Fibroblast of peridontal ligament (primary cell): ENCODE data around the gene ZDHHC11B.
"Not testable (repeated sequence)": the region's sequence is repeated elsewhere in the genome, so short reads cannot be mapped to it uniquely, and the experiment has no call there.

Experiments used
- DNase-seq: peaks from one replicate; pipeline ENCODE4 v3.0.0-alpha.2; 2010; ENCODE audit errors: extremely low read depth

Gene ZDHHC11B

DNA sequence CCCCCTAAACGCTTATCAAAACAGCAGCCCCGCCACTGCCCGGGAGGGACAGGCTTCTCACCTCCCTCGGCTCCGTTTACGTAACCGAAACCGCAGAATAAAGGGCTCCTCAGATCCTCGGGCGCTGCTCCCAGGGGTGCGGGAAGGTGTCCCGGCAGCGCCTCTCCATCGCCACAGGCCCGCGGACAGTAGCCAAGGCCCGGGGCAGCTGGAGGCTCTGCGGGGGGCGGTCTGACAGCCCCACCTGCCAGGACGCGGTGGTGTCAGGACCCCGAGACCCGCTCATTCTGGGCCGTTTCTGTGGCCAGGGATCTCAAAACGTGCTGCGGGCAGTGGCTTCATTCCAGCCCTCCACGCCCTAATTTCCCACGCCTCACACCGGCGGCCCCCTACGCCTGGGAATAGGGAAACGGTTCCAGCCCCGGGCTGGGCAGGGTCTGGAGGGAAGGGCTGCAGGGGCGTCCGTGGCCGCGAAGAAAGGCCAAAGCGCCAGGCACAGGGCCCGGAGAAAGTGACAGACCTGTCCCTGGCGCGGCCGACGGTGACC, 575 bp downstream of the ZDHHC11B start:
- DNase-seq: not testable (repeated sequence)

DNA sequence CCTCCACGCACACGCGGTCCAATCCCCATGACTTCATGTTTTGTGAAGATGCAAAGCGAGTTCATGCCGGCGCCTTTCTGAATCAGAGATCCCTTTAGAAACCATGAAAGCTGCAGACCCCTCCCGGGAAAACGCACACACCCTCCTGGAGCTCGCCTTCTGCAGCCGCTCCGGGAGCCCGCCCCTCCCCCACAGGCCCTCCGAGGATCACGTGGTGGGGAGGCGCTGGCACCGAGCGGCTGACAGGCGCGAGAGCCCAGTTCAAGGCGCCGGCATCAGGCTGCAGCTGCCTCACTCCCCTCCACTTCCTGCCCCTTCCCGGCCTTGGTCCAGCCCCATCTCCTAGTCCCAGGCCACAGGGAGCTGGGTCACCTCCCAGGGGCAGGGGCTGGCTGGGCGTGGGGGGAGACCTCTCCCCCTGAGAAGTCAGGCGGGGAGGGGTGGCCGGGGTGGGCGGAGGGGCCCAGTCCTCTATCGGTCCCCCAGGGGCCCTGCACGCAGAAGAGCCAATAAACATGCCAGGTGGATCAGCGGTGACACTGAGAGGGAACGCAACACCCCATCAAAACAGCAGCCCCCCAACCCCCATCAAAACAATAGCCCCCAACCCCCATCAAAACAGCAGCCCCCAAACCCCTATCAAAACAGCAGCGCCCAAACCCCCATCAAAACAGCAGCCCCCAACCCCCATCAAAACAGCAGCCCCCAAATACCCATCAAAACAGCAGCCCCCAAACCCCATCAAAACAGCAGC, 1.3 kb downstream of the ZDHHC11B start:
- not testable (repeated sequence) for DNase-seq

DNA sequence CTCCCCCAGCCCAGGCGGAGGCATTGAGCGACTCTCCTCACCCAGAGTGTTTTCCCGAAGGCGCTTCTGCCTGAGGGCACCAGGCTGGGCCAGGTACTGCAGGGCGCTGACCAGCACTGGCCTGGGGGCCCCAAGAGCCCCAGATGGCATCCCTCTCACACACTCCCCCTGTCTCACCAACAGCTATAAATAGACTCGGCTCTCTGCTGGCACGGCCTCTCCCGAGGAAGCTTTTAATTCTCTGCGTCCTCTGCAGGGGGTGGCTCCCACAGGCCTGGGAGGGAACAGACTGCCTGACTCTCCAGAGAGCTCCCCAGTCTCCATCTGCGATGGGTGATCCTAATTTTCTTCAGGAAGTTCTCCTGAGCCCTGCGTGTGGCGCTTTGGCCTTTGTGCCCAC, 2.2 kb downstream of the ZDHHC11B start:
- DNase-seq: not testable (repeated sequence)

DNA sequence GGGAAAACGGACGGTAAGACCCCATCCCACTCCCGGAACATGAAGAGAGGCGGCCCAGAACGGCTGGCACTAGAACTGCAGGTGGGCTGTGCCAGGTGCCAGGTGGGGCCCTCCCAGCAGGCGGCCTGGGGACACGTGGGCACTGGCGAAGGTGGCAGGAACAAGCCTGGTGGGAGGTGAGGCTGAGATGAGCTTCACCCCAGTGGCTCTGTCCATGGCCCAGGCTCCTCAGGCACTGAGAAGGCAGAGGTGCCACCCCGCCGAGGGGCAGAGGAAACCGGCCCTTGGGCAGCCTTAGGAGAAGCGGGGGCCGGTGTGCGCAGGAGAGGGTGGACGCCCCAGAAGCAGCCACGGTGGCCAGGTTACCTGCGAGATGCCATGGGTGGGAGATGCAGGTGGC, 4.0 kb downstream of the ZDHHC11B start:
- not testable (repeated sequence) for DNase-seq

- not testable (repeated sequence) for DNase-seq
These were observed 5.6 kb downstream of the ZDHHC11B start for GRCh38 chr5:778967-779366.

DNA sequence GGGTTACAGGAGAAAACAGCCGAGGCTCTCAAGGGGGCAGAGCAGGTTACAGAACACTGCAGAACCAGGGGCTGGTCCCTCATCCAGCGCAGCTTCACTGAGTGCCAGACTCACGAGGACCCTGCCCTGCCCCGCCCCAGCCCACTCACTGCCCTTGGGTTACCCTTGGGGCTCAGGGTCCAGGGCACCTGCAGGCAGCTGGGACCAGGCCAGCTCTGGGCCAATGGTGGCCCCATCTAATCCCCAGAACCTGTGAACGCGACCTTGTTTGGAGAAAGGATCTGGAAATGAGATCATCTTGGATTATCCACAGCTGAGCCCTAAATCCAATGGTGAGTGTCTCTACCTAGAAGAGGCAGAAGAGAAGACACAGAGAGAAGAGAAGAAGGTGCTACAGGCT, 6.1 kb downstream of the ZDHHC11B start:
- not testable (repeated sequence) for DNase-seq

GRCh38 chr5:777756-778161, 6.8 kb downstream of the ZDHHC11B start:
- DNase-seq: no peak

- no peak for DNase-seq
These were observed 7.4 kb downstream of the ZDHHC11B start for GRCh38 chr5:776862-777711.

- DNase-seq: no peak
These were observed 8.3 kb downstream of the ZDHHC11B start for GRCh38 chr5:775961-776861.

GRCh38 chr5:775595-775960, 9.0 kb downstream of the ZDHHC11B start:
- DNase-seq: not testable (repeated sequence)

DNA sequence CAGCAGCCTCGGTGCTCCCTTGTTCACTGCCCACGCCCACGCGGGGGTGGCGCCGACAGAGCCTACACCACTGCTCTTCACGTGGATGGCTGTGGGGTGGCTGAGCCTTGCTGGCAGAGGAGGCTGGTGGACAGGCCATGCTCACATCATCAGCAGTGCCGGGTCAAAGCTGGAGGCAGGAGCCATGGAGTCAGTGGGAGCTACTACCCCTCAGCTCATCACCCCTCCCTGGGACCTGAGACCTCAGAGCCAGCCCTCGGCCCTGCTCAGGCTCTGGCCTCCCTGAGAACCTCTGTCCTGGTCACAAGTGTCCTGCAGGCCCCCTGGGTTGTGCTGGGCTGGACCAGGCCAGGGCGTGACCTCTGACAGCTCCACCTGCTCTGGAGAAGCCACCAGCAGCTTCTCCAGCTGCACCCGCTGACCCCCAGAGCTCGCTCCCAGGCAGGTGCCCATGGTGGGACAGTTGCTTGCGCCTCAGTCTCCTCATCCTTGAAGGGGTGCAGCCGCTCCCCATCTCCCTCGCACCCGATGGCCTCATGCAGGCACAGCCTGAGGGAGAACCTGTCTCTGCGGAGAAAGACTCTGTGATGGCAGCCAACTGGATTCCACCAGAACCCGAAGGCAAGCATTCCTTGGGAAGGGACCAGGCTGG, 9.5 kb downstream of the ZDHHC11B start:
- DNase-seq: not testable (repeated sequence)

DNA sequence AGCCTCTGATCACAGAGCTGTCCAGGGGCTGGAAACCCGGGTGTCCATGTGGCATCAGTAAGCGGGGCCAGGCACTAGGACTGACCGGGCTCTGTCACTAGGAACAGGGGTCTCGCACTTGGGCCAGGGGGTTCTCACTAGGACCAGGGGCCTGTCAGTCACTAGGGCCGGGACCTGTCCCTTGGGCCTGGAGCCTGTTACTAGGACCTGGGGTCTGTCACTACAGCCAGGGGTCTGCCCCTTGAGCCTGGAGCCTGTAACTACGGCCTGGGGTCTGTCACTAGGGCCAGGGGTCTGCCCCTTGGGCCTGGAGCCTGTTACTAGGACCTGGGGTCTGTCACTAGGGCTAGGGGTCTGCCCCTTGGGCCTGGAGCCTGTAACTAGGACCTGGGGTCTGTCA, 10.2 kb downstream of the ZDHHC11B start:
- DNase-seq: not testable (repeated sequence)

- DNase-seq: no peak
These were observed 10.8 kb downstream of the ZDHHC11B start for GRCh38 chr5:773517-774264.

DNA sequence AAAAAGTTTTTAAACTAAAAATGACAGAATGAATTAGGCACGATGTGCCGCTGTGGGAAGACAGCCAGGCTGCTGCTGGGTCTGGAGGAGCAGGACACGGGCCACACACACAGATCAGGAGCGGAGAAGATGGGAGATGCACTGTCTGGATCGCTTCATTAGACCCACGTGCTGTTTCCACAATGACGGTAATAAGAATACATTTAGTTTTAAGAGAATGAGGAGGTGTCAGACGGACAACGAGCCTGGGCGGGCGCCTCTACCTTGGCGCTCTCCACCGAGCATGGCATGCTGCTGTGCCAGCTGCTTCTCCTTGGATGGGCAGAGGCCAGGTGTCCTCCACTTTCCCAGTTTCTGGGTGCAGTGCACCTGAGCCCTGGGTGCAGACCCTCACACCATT, 11.6 kb downstream of the ZDHHC11B start:
- DNase-seq: not testable (repeated sequence)

- not testable (repeated sequence) for DNase-seq
These were observed 12.0 kb downstream of the ZDHHC11B start for GRCh38 chr5:772547-772890.

DNA sequence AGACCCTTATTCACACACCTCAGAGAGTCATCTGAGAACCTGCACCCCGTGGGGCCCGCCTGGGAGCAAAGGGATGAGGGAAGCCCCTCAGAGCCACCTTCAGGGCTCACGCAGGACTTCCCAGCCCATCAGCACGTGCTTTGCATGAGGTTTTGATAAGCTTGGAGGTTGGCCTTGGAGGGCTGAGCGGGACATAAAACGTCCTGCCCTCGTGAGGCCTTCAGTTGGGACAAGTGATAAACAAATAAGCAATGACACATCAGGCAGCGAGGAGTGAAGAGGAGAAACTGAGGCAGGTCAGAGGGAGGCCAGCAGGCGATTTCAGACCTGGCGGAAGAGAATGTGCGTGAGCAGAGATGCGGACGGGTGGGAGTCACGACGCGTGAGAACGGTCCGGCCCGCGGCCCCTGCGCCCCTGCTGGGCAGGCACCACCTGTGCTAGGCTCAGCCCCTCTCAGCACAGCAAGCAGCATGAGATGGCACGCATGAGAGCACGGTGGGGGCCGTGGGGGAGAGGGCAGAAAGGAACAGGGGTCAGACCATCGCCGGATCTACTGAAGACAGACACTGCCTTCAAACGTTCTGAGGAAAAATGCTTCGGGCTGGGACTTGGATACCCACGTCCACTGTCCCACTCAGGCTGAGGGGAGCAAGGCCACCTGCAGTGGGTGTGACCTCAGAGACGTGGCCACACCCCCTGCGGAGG, 12.5 kb downstream of the ZDHHC11B start:
- not testable (repeated sequence) for DNase-seq

DNA sequence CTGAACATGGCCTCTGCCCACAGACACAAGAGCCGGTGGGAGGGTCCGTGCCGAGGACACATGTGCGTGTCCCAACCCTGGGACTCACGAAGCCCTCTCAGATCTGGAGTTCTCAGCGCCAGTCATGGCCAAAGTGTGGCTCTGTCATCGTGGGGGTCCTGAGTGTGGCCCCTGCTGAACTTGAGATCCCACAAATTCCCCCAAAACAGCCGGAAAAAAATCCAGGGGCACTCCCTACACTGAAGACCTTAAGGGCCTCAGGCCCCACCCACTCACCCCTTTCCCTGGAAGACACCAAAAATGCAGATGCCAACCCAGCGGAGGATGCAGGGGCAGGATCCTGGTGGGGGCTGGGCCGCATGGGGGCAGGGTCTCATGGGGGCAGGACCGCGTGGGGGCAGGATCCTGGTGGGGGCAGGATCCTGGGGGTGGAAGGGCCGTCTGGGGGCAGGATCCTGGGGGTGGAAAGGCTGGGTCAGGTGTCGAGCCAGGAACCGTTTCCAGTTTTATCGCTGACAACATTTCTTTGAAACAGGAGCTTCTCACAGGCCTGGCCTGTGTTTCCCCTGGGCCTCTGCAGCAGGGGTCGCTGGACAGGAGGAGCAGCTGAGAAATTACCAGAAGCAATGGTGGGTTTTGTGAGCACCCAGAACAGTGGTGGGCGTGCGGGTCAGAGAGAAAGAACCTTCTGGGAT, 13.3 kb downstream of the ZDHHC11B start:
- not testable (repeated sequence) for DNase-seq

DNA sequence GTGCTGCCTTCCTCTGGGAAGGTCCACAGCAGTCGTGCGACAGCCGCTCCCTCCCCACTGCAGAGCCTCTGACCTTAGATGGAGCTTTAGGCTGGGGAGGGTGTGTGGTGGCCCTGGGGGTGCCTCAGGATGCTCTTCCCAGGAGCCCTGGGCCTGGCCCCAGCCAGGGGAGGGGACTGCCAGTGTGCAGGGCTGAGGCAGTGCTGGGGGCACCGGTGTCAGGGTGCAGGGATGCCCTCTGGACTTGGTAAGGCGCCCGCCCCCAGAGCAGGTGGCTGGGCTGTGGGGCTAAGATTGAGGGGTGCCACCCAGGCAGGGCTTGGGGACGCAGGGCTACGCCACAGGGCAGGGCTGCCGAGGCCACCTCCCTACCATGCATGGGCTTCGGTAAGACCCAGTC, 13.9 kb downstream of the ZDHHC11B start:
- not testable (repeated sequence) for DNase-seq

GRCh38 chr5:769485-770145, 14.9 kb downstream of the ZDHHC11B start:
- not testable (repeated sequence) for DNase-seq
